T-helper 2 cell treated with Interferon-gamma antibody and Interleukin-4, amounts not matched to agents 5 μg/mL and 100 μg/mL, for 36 hours (primary cell): ENCODE results near the gene ADI1.

Source experiments
- DNase-seq: peaks from one replicate; pipeline ENCODE4 v3.0.0; 2021; ENCODE audit warnings: low spot score
- H3K27ac Mint-ChIP-seq: one replicate; pipeline ENCODE4 v1.8.0; 2021; ENCODE audit warnings: mild to moderate bottlenecking, mixed read lengths
- H3K27me3 Mint-ChIP-seq: one replicate; pipeline ENCODE4 v1.8.0; 2021; ENCODE audit warnings: low read depth, mixed read lengths
- H3K36me3 Mint-ChIP-seq: one replicate; pipeline ENCODE4 v1.8.0; 2021; ENCODE audit warnings: low read depth, mixed read lengths
- H3K4me1 Mint-ChIP-seq: one replicate; pipeline ENCODE4 v1.8.0; 2021; ENCODE audit warnings: low read depth, mixed read lengths
- H3K4me3 Mint-ChIP-seq: one replicate; pipeline ENCODE4 v1.8.0; 2022; ENCODE audit warnings: mild to moderate bottlenecking, moderate library complexity, mixed read lengths
- H3K9me3 Mint-ChIP-seq: one replicate; pipeline ENCODE4 v1.8.0; 2021; ENCODE audit warnings: mixed read lengths

ADI1 gene

DNA sequence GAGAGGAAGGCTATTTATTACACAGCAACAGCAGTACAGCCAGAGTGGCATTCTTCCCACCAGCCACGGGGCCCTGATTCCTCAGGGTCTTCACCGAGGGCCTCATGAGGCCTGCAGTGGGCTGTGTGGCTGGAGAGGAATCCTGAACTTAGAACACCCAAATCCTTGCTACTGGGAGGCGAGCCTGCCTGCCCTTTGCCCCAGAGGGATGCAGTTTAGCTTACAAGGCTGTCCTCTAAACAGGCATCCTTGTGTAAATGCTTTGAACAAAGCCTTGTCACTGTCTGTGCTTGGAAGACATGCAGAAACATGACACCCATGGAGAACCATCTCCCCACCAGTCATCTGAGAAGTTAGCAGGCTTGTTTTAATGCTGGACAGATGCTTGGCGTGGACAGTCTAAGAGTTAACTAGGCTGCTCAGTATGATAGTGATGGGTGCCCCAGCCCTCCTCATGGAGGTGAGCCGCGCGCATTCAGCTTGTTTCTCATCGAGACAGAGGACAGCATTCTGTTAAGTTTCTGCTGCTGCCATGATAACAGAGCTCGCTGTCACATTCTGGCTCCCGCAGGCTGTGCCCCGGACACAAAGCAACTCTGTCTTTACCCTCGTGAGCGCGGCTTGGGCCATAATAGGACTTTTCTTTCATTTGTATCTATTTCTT lies 42.9 kb downstream of the ADI1 start:
- H3K4me1 Mint-ChIP-seq, result no peaks in the 10 kb centered on the region
- no peaks in the 10 kb centered on the region for H3K27me3 Mint-ChIP-seq
- DNase-seq, result no peak
- no peaks in the 10 kb centered on the region for H3K9me3 Mint-ChIP-seq
- no peak overlapping the region for H3K27ac Mint-ChIP-seq
- peaks cover 19% of the 10 kb centered on the region for H3K36me3 Mint-ChIP-seq
- no peak overlapping the region for H3K4me3 Mint-ChIP-seq

DNA sequence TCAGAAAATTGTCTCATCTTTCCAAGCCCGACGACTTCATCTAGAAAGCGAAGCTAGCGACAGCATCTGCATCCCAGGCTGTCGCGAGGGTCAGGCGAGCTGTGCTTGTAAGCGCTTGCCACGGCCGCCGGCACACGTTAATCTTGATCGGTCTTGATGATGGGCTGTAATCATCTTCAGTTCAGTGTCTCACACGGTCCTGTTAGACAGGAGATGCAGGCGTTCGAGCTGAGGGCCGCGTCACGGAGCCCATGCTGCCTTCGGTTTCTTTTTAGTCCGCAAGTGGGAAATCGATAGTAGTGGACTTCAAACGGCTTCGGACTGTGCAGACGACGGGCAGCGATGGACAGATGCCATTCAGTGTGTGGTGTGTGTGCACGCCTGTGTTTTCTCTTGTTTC lies 43.6 kb downstream of the ADI1 start:
- Mint-ChIP-seq H3K4me3 (no peak overlapping the region), H3K27ac (no peak overlapping the region), H3K27me3 (no peaks in the 10 kb centered on the region), H3K9me3 (no peaks in the 10 kb centered on the region), H3K4me1 (no peaks in the 10 kb centered on the region), H3K36me3 (peaks cover 19% of the 10 kb centered on the region)
- DNase-seq, result no peak

DNA sequence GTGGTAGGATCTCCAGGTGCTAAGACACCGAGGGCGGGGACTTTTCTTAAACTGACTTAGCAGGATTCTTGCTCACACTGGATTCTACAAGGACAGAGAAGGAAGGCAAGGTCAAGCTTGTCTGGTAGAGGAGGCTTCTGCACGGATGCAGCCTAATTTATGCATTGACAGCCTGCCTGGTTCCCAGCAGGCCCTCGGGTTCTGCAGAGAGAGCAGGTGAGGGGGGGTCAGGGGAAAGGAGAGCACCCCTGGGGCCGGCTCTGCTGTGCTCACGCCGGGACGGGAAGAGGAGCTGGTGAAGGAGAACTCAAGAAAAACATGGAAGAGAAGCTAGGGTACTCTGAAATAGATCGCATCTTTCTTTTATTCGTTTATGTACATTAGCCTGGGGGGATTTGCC lies 46.4 kb downstream of the ADI1 start:
- no peak overlapping the region for H3K27ac Mint-ChIP-seq
- no peaks in the 10 kb centered on the region for H3K9me3 Mint-ChIP-seq
- no peak overlapping the region for H3K4me3 Mint-ChIP-seq
- H3K4me1 Mint-ChIP-seq, result no peaks in the 10 kb centered on the region
- peaks cover 14% of the 10 kb centered on the region for H3K36me3 Mint-ChIP-seq
- DNase-seq, result no peak
- H3K27me3 Mint-ChIP-seq, result no peaks in the 10 kb centered on the region

DNA sequence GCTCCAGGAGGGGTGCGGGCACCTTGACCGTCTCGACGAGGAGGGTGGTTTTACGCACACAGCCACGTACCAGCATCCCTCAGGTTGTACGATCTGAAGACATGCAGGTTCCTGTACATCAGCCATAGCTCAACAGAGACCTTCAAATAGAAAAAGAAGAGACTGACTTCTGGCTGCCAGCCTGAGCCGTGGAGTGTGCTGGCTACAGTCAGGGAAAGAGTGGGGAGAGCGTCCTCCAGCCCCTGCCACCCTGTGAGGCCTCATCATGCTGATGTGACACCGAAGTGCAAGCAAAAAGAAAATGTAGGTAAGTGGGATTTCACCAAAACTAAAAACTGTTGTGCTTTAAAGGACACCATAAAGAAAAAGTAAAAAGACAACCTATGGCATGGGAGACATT lies 47.0 kb downstream of the ADI1 start:
- no peak for DNase-seq
- H3K4me1 Mint-ChIP-seq, result no peaks in the 10 kb centered on the region
- no peaks in the 10 kb centered on the region for H3K27me3 Mint-ChIP-seq
- H3K4me3 Mint-ChIP-seq, result no peak overlapping the region
- H3K36me3 Mint-ChIP-seq, result peaks cover 18% of the 10 kb centered on the region
- H3K27ac Mint-ChIP-seq, result no peak overlapping the region
- no peaks in the 10 kb centered on the region for H3K9me3 Mint-ChIP-seq

DNA sequence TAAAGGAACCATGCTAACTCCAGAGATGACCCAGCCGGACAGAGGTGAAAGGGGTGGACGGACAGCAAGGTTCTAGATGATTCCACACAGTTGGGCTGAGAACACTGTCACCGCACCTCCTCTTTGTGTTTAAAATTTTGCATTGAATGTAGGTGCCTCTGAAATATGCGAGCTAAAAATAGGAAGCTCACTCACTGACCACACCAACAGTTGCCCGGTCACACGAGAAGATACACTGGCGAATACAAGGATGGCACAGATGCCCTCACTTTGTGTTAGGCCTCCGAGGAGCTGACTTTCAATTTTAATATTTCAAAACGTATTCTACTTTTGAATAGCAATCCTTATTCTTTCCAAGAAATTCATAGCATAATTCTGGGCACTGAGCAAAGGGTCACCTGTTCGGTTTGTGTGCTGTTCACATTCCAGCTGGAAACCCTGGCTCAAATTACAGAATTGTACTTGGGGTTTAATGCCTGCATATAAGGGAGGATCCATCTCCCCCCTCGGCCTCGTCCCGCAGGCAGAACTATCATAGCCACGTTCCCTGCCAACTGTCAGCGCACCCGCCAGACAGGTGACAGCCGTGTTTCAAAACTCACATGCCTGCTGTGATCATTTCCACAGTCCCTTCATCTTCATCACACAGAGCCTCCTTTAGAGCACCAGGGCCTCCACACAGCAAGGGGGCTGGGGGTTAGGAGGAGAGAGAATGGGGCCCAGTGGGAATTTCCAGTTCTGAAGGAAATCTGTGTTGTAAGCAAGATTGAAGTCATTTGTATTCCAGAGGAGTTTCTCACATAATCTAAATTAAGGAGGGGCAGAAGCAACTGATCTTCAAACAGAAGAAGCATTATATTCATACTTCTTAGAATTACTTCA lies 48.2 kb downstream of the ADI1 start:
- H3K27ac Mint-ChIP-seq, result no peak overlapping the region
- H3K27me3 Mint-ChIP-seq, result no peaks in the 10 kb centered on the region
- H3K36me3 Mint-ChIP-seq, result peaks cover 19% of the 10 kb centered on the region
- no peaks in the 10 kb centered on the region for H3K4me1 Mint-ChIP-seq
- no peak for DNase-seq
- no peak overlapping the region for H3K4me3 Mint-ChIP-seq
- H3K9me3 Mint-ChIP-seq, result no peaks in the 10 kb centered on the region

DNA sequence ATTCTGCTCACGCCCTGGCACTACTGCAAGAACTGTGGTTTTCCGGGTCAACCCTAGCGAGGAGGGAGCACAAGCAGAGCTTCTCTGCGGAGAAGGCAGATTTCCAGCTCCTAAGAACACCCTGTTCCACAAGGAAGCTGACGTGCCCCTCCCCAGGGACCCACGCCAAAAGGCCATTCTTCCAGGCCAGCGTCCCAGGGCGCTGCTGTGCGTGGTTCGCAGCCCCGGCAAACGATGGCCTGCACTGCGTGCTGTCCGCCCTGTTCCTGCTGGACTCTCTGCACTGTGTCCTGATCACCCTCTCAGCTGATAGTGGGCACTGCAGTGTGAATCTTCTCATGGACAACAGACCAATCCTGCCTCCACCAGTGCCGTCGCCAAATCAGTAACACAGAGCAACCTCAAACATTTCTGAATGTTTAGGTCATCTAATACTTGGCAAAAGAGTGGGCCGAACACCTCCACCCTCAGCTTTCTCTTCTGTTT lies 49.1 kb downstream of the ADI1 start:
- no peaks in the 10 kb centered on the region for H3K27me3 Mint-ChIP-seq
- no peaks in the 10 kb centered on the region for H3K4me1 Mint-ChIP-seq
- DNase-seq, result no peak
- H3K4me3 Mint-ChIP-seq, result no peak overlapping the region
- peaks cover 18% of the 10 kb centered on the region for H3K36me3 Mint-ChIP-seq
- H3K27ac Mint-ChIP-seq, result no peak overlapping the region
- H3K9me3 Mint-ChIP-seq, result no peaks in the 10 kb centered on the region

DNA sequence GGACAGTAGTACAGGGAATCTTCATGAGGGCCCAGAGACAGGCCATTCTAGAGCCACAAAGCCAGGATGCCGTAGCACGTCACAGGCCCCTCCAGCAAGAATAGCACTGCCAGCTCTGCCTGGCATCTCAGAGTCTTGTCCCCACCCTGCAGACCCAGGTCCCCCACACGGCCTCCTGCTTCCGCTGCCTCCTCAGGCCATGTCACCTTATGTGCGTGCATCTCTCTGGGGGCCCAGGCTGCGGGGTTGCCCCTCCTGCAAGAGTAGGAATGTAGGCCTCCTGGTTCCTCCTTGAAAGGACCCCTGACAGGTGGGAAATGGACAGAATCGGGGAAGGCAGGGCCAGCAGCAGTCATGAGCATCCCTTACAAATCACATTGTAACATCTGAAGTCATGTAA lies 49.8 kb downstream of the ADI1 start:
- H3K4me3 Mint-ChIP-seq, result no peak overlapping the region
- H3K4me1 Mint-ChIP-seq, result no peaks in the 10 kb centered on the region
- H3K27me3 Mint-ChIP-seq, result no peaks in the 10 kb centered on the region
- H3K36me3 Mint-ChIP-seq, result peaks cover 20% of the 10 kb centered on the region
- no peaks in the 10 kb centered on the region for H3K9me3 Mint-ChIP-seq
- DNase-seq, result no peak
- no peak overlapping the region for H3K27ac Mint-ChIP-seq

DNA sequence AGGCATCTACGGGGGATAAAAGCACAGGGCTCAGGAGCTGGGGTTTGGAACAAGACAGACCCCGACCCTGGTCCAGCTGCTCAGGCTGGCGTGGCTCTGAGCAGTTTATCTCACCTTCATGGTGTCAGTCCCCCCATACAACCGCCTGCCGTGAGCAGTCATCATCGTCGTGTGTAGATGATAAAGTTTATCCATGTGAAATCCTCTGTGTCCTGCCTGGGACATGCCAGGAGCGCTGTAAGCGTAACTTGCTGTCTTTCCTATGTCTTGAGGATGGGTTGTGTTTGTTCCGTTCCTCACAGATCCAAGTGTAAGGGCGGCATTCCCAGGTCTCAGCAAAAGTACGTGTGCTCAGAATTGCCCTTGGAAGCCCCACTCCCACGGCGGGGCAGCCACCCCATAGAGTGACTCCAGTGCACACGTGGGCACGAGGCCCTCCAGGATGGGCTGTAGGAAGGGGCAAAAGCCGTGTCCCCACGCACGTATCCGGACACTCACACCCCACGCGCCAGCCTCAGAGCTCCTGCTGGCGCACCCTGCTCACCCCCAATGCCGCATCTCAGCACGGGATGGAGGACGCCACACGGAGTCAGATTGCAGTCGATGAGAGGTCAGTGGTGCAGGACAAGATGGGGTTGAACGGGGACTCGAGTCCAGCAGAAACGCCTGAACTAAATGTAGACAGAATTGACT lies 50.9 kb downstream of the ADI1 start:
- Mint-ChIP-seq H3K27me3 (no peaks in the 10 kb centered on the region), H3K4me1 (no peaks in the 10 kb centered on the region), H3K4me3 (no peak overlapping the region), H3K9me3 (no peaks in the 10 kb centered on the region), H3K36me3 (peaks cover 20% of the 10 kb centered on the region), H3K27ac (no peak overlapping the region)
- DNase-seq, result no peak

DNA sequence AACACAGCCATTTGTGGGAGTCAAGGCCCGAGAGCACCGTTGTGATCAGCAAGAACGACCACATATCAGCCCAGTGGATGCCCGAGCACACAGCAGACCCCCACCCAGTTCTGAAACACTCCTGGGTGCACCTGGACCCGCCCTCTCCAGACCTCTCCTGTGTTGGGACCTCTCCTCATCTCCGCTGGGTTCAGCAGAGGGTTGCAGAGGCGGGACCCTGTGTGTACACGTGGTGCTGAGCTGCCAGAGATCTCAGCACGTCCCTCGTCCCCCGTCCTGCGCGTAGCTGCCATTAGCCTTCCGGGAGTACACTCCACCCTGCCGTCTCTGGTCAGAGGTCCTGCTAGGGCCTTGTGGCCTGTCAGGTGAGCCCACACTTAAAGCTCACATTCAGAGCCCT lies 51.7 kb downstream of the ADI1 start:
- Mint-ChIP-seq H3K36me3 (peaks cover 20% of the 10 kb centered on the region), H3K9me3 (no peaks in the 10 kb centered on the region), H3K27ac (no peak overlapping the region), H3K4me1 (no peaks in the 10 kb centered on the region), H3K27me3 (no peaks in the 10 kb centered on the region), H3K4me3 (no peak overlapping the region)
- no peak for DNase-seq

DNA sequence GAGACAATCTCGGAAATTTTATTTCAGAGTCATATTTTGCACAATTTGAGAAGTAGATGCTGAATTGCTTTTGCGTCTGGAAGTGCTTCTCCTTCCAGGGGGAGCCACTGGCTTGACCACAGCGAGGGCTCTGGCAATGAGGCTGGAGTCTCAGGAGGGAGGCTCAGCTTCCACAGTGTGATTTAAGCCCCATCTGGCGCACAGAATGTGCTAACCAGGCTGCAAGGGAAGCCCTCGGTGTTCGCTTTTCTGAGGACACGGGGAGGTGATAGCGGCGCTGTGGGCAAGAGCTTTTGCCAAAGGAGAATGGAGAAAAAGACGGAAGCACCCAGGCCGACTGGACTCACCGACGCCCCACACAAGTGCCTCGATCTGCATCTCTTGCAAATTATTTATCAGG lies 52.4 kb downstream of the ADI1 start:
- H3K27ac Mint-ChIP-seq, result no peak overlapping the region
- H3K9me3 Mint-ChIP-seq, result no peaks in the 10 kb centered on the region
- no peaks in the 10 kb centered on the region for H3K27me3 Mint-ChIP-seq
- DNase-seq, result no peak
- no peak overlapping the region for H3K4me3 Mint-ChIP-seq
- H3K4me1 Mint-ChIP-seq, result peaks cover 2% of the 10 kb centered on the region
- H3K36me3 Mint-ChIP-seq, result peaks cover 15% of the 10 kb centered on the region

DNA sequence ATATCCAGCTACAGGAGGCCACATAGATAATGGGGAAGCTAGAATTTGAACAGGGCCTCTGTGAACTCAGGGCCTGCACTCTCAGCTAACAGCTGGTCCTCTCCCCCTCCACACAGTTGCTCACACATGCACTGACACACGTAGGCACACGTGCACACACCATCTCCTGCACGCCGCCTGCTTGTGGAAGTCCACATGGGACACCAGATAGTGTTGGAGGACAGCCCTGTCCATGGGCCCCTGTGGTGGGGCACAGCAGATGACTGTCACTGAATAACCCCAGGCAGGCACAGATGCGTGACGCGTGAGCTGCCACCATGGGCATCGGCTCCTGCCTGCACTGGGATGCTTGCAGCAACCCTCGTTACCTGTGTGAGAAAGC lies 52.9 kb downstream of the ADI1 start:
- Mint-ChIP-seq H3K4me1 (peaks cover 5% of the 10 kb centered on the region), H3K9me3 (no peaks in the 10 kb centered on the region), H3K36me3 (peaks cover 14% of the 10 kb centered on the region), H3K27ac (no peak overlapping the region), H3K4me3 (no peak overlapping the region), H3K27me3 (no peaks in the 10 kb centered on the region)
- no peak for DNase-seq

DNA sequence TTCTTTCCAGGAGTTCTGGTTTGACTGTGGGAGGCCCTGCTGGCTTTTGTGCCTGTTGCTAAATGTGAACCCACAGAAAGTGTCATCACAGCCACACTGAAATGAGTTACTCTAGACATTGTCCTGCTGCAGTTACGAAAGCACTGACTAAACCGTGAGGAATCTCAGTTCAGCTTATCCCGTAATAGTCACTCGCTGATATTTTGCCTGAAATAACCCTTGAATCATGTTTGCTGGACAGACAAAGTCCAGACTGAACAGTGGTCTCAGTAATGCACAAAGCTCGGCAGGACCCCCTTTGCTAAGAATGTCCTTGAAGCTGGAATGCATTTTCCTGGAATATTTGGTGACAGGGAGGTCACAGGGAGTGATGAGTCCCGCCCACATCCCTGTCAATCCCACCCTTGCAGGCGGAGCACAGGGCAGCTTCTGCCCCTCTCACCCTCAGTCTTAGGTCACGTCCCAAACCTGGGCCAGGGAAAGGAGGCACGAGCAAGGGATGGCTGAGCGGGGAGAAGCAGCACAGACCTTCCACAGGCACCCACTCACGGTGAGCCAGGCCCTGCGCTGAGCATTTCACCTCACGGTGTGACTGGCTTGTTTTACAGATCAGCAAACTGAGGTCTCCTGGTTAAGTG lies 53.4 kb downstream of the ADI1 start:
- no peaks in the 10 kb centered on the region for H3K27me3 Mint-ChIP-seq
- no peak overlapping the region for H3K4me3 Mint-ChIP-seq
- peaks cover 14% of the 10 kb centered on the region for H3K36me3 Mint-ChIP-seq
- DNase-seq, result no peak
- H3K4me1 Mint-ChIP-seq, result peaks cover 5% of the 10 kb centered on the region
- no peaks in the 10 kb centered on the region for H3K9me3 Mint-ChIP-seq
- no peak overlapping the region for H3K27ac Mint-ChIP-seq

DNA sequence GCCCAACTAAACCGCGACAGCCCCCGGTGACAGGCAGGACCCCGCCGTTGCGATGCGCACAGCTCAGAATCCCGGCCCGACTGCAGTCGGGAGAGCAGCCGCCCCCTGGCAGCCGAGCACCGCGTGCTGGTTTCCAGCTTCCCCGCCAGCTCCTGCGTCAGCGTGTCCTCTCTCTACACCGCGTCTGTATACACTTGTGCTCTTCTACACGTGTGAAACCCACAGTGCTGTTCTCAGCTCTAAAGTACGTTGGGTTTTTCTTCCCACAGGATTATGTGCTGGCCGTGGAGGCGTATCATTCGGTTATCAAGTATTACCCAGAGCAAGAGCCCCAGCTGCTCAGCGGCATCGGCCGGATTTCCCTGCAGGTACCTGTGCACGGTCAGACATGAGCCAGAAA lies 54.0 kb downstream of the ADI1 start:
- H3K4me3 Mint-ChIP-seq, result no peak overlapping the region
- peaks cover 5% of the 10 kb centered on the region for H3K4me1 Mint-ChIP-seq
- H3K27ac Mint-ChIP-seq, result no peak overlapping the region
- no peak for DNase-seq
- H3K36me3 Mint-ChIP-seq, result peaks cover 14% of the 10 kb centered on the region
- no peaks in the 10 kb centered on the region for H3K9me3 Mint-ChIP-seq
- no peaks in the 10 kb centered on the region for H3K27me3 Mint-ChIP-seq
